GM23248 (cell line): Measurements from ENCODE around the gene ARMC12. TPM values are rescaled to one million over a fixed set of nuclear protein-coding genes. Genes with fewer than 3 reads are reported as not detected.
A peak's percentile ranks its signal among the peaks of the same experiment; 100 is the strongest.

Experiments
- DNase-seq: peaks from one replicate; pipeline ENCODE4 v3.0.0-alpha.2; 2015
- H2AFZ ChIP-seq: fragments of 200-600 bp; sonication (generic); 2 replicates; pipeline ENCODE4 v1.6.1; 2016; ENCODE audit warnings: antibody characterized with exemption
- H3F3A ChIP-seq: fragments of 200-600 bp; sonication (generic); 2 replicates; pipeline ENCODE4 v1.6.1; 2016; ENCODE audit warnings: mild to moderate bottlenecking, antibody characterized with exemption, mixed run types; ENCODE audit not compliant: insufficient read depth
- H3K27ac ChIP-seq: fragments of 200-600 bp; sonication (generic); 2 replicates; pipeline ENCODE4 v1.5.1; 2016; ENCODE audit warnings: mild to moderate bottlenecking
- H3K27me3 ChIP-seq: fragments of 200-600 bp; sonication (generic); replicated peaks from 2 replicates; pipeline ENCODE4 v1.6.1; 2016; ENCODE audit warnings: mild to moderate bottlenecking; ENCODE audit not compliant: insufficient read depth
- H3K36me3 ChIP-seq: fragments of 200-600 bp; sonication (generic); 2 replicates; pipeline ENCODE4 v1.6.1; 2016; ENCODE audit warnings: low read depth, mild to moderate bottlenecking
- H3K4me1 ChIP-seq: fragments of 200-600 bp; sonication (generic); 2 replicates; pipeline ENCODE4 v1.6.1; 2016; ENCODE audit warnings: mild to moderate bottlenecking; ENCODE audit not compliant: insufficient read depth
- H3K4me2 ChIP-seq: fragments of 200-600 bp; sonication (generic); one replicate; pipeline ENCODE4 v1.6.1; 2016; ENCODE audit warnings: mild to moderate bottlenecking; ENCODE audit not compliant: unreplicated experiment
- H3K4me3 ChIP-seq: fragments of 200-600 bp; sonication (generic); 2 replicates; pipeline ENCODE4 v1.5.1; 2016; ENCODE audit warnings: mild to moderate bottlenecking
- H3K79me2 ChIP-seq: fragments of 200-600 bp; sonication (generic); 2 replicates; pipeline ENCODE4 v1.6.1; 2016; ENCODE audit warnings: mild to moderate bottlenecking; ENCODE audit not compliant: insufficient read depth
- H3K9ac ChIP-seq: fragments of 200-600 bp; sonication (generic); 2 replicates; pipeline ENCODE4 v1.6.1; 2016; ENCODE audit warnings: mild to moderate bottlenecking
- H3K9me2 ChIP-seq: fragments of 200-600 bp; sonication (generic); 2 replicates; pipeline ENCODE4 v1.6.1; 2016; ENCODE audit warnings: mixed run types, mild to moderate bottlenecking, moderate library complexity; ENCODE audit not compliant: insufficient read depth
- H3K9me3 ChIP-seq: fragments of 200-600 bp; sonication (generic); one replicate; pipeline ENCODE4 v1.6.1; 2017; ENCODE audit warnings: low read depth
- H4K20me1 ChIP-seq: fragments of 200-600 bp; sonication (generic); 2 replicates; pipeline ENCODE4 v1.6.0; 2016; ENCODE audit not compliant: insufficient read depth
- EZH2 ChIP-seq: fragments of 200-600 bp; sonication (generic); IDR thresholded peaks from 2 replicates; pipeline ENCODE4 v1.6.1; 2018; ENCODE audit warnings: antibody characterized with exemption, mild to moderate bottlenecking; ENCODE audit not compliant: insufficient read depth, poor library complexity, severe bottlenecking
- EZH2phosphoT487 ChIP-seq: fragments of 200-600 bp; sonication (generic); IDR thresholded peaks from 2 replicates; pipeline ENCODE4 v1.6.1; 2018; ENCODE audit warnings: antibody characterized with exemption, moderate library complexity, mild to moderate bottlenecking, low read depth; ENCODE audit not compliant: insufficient read depth
- WGBS, 2 experiments: methylation state at CpG; one replicate each; pipeline ENCODE4 v1.1.6; 2015 to 2017; ENCODE audit warnings: low lambda C conversion rate in 2 of 2, low coverage in 1 of 2; ENCODE audit errors: missing lambda C conversion rate in 2 of 2; 5-methylcytosine and 5-hydroxymethylcytosine counted together
- in situ Hi-C: fragments of 300-500 bp; cut with MboI; formaldehyde crosslinking; loops from 2 replicates; pipeline ENCODE4 v1.15.0; 2020
- polyA plus RNA-seq: library from polyadenylated mRNA; unstranded; fragments of >200 nt; fragmentation: Nextera tagmentation; extraction: Ambion mirVana; gene quantifications from 2 replicates; pipeline ENCODE4 v1.2.1, GENCODE V29; 2016
- total RNA-seq: library from RNA; depleted of rRNA; stranded (reverse); fragments of >200 nt; shearing (Covaris generic); gene quantifications from 2 replicates; pipeline ENCODE4 v1.2.3, GENCODE V29; 2014

ARMC12 gene
- total and polyA plus RNA-seq, 2 experiments from 2014 or later, result 0.26 TPM; not detected in 1

- 2 to 3% methylated on average over 30 to 50 of the region's 57 CpGs for WGBS, 2 experiments
- peaks cover 29% of the 10 kb centered on the region for H3K4me1 ChIP-seq
Observed at GRCh38 chr6:35727935-35728682, 8.7 kb upstream of the ARMC12 start.

GRCh38 chr6:35728683-35729678, 7.9 kb upstream of the ARMC12 start:
- Histone ChIP-seq H2AFZ (peak overlapping the region; percentile 82; the same call in 1 of the 2 replicates), H3K4me3 (no peak overlapping the region), H3K36me3 (no peaks in the 10 kb centered on the region), H3K4me1 (peaks cover 29% of the 10 kb centered on the region), H3K79me2 (no peaks in the 10 kb centered on the region), H3K9me3 (no peaks in the 10 kb centered on the region), H3K27ac (no peak overlapping the region), H3K9me2 (no peaks in the 10 kb centered on the region), H3F3A (0 out of 2 replicates have a peak, but pooled peaks cover 11% of the 10 kb centered on the region), H3K4me2 (no peak overlapping the region), H3K9ac (peak overlapping the region; percentile 79), H4K20me1 (no peaks in the 10 kb centered on the region), H3K27me3 (no peaks in the 10 kb centered on the region)
- in situ Hi-C loops, result loop anchor here (25.0 kb wide), 1 partner anchor 417 kb away; no protein-coding TSS in a partner anchor
- no peak for DNase-seq
- no peak for TF ChIP-seq EZH2
- WGBS, 2 experiments, result 80% methylated on average over 12 of the region's 12 CpGs

More at GRCh38 chr6:35727935-35728682, 8.7 kb upstream of the ARMC12 start:
- peak overlapping the region; percentile 35; the same call in 1 of the 2 replicates for H3K27ac ChIP-seq
- peak overlapping the region; percentile 93 for H3K4me2 ChIP-seq
- H3K79me2 ChIP-seq, result no peaks in the 10 kb centered on the region
- H3K36me3 ChIP-seq, result no peaks in the 10 kb centered on the region
- H3K9me3 ChIP-seq, result no peaks in the 10 kb centered on the region
- no peak for TF ChIP-seq EZH2
- TF ChIP-seq EZH2phosphoT487, result no peak
- H3K27me3 ChIP-seq, result no peaks in the 10 kb centered on the region
- no peaks in the 10 kb centered on the region for H3K9me2 ChIP-seq
- H4K20me1 ChIP-seq, result no peaks in the 10 kb centered on the region
- peak overlapping the region; percentile 81 for H3K4me3 ChIP-seq
- H3F3A ChIP-seq, result 0 out of 2 replicates have a peak, but pooled peaks cover 11% of the 10 kb centered on the region
- in situ Hi-C loops, result loop anchor here (25.0 kb wide), 1 partner anchor 416 kb away; no protein-coding TSS in a partner anchor
- H3K9ac ChIP-seq, result peak overlapping the region; percentile 79
- DNase-seq, result peak; percentile 93
- peak overlapping the region; percentile 82 for H2AFZ ChIP-seq

GRCh38 chr6:35729722-35730121, 7.1 kb upstream of the ARMC12 start:
- Histone ChIP-seq H3K9me2 (no peaks in the 10 kb centered on the region), H3F3A (0 out of 2 replicates have a peak, but pooled peaks cover 11% of the 10 kb centered on the region), H3K9ac (no peak overlapping the region), H3K9me3 (no peaks in the 10 kb centered on the region), H3K4me1 (peaks cover 29% of the 10 kb centered on the region), H3K4me2 (no peak overlapping the region), H2AFZ (no peak overlapping the region), H4K20me1 (no peaks in the 10 kb centered on the region), H3K79me2 (no peaks in the 10 kb centered on the region), H3K4me3 (no peak overlapping the region), H3K27me3 (no peaks in the 10 kb centered on the region), H3K27ac (no peak overlapping the region), H3K36me3 (no peaks in the 10 kb centered on the region)
- no peak for DNase-seq
- TF ChIP-seq EZH2 (no peak), EZH2phosphoT487 (no peak)
- in situ Hi-C loops, result loop anchor here (25.0 kb wide), 1 partner anchor 417 kb away; no protein-coding TSS in a partner anchor
- WGBS, 2 experiments, result 55 to 72% methylated on average over 2 of the region's 2 CpGs
